HG03039 (cell line): ENCODE measurements around the gene TMEM175.

Experiments used
- ATAC-seq: cut with Tn5 transposase; IDR thresholded peaks from one replicate; pipeline ENCODE4 v1.9.1; 2021; ENCODE audit warnings: mild to moderate bottlenecking, moderate library complexity; ENCODE audit not compliant: unreplicated experiment

TMEM175 gene

GRCh38 chr4:945274-946102 is 13.2 kb downstream of the TMEM175 start:
- ATAC-seq: no peak

DNA sequence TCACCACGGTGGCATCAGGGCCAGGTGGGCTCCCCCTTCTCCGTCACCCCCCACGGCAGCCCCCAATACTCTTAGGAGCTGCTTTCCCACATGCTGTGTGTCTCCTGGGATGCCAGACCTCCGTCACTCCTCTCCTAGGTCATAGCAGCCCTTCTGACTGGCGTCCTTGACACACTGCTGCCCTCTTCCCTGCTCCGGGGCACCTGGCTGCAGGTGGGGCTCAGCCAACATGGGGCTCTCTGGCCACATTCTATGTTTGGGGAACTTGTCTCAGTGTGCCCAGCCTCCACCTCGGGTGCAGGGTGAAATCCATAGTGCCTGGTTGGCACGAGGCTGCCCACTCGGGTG is 13.8 kb downstream of the TMEM175 start:
- no peak for ATAC-seq

- no peak for ATAC-seq
Measured at GRCh38 chr4:946517-947471, 14.5 kb downstream of the TMEM175 start.

DNA sequence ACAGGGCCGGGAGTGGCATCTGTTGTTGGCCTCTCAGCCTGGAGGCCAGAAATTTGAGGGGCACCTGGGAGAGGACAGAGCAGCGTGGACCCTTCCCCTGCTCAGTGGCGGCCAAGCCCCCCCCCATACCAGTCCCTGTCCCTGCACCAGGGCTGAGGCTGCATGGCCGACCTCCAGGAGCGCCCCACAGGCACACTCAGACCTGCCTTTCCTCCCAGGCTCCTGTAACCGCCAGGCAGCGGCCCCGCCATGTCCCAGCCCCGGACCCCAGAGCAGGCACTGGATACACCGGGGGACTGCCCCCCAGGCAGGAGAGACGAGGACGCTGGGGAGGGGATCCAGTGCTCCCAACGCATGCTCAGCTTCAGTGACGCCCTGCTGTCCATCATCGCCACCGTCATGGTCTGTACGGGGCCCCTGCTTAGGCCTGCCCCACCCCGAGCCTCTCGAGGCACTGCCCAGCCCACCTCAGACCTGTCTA is 15.3 kb downstream of the TMEM175 start:
- ATAC-seq: no peak

GRCh38 chr4:948101-948935 is 16.1 kb downstream of the TMEM175 start:
- no peak for ATAC-seq

DNA sequence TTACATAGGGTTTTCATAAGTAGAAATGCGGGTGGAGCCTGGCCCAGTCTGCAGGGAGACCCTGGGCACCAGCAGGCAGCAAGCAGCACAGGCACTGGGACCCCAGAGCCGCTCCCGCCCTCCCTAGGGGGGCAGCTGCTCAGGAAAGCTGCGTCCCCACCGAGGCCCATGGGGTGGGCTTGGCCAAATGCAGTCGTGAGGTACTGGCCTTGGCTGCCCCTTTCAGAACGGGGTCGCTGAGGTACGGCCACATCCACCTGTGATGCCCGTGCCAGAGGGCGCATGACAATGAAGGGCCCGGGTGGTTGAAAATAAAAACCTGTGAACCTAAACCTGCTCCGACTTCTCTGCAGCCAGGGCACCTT is 16.7 kb downstream of the TMEM175 start:
- no peak for ATAC-seq

DNA sequence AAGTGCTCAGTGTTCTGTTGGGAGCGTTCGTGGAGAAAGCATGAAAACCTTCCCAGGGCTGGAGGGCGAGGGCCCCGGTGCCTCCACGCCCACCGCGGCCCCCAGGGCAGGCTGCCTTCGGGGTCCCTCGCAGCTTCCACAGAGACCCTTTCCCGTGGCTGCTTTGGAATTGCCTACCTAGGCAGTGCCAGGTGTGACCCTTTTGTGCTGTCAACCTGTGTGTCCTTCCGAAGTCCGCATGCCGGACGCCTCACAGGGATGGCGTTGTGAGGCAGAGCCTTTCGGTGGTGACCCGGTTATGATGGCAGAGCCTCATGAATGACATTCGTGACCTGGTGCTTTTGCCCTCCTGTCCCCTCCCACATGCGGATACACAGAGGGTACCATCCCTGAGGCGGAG is 17.4 kb downstream of the TMEM175 start:
- ATAC-seq: no peak

- no peak for ATAC-seq
Measured at GRCh38 chr4:950136-951020, 18.1 kb downstream of the TMEM175 start.

GRCh38 chr4:951186-951585 is 18.9 kb downstream of the TMEM175 start:
- no peak for ATAC-seq

GRCh38 chr4:951594-952468 is 19.6 kb downstream of the TMEM175 start:
- ATAC-seq: no peak

DNA sequence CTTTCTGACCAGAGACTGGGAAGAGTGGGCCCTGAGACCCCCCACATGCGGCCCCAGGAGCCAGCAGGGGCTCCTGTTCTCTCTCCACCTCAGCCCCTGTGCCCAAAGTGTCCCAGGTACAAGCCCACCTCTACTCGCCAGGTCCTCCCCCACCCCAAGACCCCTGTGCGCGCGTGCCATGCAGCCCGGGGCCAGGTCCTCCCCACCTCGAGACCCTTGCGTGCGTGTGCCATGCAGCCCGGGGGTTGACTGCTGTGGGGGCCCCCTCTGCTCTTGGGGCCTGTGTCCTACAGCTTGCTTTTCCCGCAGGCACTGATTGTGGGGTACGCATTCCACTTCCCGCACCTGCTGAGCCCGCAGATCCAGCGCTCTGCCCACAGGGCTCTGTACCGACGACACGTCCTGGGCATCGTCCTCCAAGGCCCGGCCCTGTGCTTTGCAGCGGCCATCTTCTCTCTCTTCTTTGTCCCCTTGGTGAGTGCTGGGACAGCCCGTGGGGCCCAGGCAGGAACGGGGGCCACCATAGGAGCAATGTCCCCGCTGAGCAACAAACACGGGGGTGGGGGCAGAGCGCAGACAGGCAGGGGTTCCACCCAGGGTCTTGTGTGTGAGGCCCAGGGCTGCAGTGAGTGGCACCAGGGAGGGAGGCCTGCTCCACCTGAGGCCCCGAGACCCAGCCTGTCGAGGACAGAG is 20.8 kb downstream of the TMEM175 start:
- no peak for ATAC-seq

GRCh38 chr4:953574-953915 is 21.3 kb downstream of the TMEM175 start:
- no peak for ATAC-seq

DNA sequence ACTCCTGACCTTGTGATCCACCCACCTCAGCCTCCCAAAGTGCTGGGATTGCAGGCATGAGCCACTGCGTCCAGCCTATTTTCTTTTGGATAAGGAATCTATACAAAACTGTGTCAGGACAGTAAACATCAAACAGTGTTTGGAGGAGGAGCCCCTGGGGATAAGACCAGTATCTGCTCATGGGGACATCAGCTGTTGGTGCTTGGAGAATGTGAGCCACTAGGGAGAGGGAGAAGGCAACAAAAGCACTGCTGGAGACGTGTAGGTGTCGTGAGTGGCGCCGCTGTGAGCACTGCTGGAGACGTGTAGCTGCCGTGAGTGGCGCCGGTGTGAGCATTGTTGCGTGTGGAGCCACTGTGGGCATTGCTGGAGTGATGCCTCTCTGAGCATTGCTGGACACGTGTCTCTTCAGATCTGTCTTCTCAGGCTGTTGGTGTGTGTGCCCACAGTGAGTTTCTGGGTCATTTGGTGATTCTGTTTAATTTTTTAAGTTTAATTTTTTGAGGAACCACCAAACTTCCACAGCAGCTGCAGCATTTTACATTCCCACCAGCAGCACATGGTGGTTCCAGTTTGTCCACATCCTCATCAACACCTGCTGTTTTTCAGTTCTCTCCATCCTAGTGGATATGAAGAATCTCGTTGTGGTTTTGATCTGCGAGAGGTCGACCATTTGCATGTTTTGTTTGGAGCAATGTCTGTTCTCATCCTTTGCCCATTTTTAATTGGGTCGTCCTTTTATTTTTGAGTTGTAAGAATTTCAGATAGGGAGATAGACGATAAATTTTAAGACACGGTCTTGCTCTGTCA is 22.2 kb downstream of the TMEM175 start:
- ATAC-seq: no peak

DNA sequence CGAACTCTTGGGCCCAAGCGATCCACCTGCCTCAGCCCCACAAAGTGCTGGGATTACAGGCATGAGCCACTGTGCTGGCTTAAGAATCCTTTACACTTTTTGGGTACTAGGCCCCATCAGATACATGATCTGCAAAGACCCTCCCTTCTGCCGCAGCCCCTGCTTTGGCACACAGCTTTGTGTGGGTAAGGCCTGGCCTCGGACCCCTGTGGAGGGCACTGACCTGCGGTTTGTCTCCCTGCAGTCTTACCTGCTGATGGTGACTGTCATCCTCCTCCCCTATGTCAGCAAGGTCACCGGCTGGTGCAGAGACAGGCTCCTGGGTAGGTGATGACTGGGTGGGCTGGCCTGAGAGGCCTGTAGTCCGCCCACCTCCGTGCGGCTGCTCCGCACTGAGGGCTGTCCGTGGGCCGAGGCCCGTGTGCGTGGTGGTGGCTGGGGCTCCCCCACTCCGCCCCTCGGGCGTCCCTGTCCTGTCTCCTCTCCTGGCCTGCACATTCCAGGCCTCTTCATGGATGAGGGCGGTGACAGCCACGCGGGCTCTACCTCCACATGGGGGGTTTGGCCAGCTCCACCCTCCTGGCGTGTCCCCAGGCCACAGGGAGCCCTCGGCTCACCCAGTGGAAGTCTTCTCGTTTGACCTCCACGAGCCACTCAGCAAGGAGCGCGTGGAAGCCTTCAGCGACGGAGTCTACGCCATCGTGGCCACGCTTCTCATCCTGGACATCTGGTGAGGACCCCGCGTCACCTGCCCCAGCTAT is 23.1 kb downstream of the TMEM175 start:
- ATAC-seq: no peak

DNA sequence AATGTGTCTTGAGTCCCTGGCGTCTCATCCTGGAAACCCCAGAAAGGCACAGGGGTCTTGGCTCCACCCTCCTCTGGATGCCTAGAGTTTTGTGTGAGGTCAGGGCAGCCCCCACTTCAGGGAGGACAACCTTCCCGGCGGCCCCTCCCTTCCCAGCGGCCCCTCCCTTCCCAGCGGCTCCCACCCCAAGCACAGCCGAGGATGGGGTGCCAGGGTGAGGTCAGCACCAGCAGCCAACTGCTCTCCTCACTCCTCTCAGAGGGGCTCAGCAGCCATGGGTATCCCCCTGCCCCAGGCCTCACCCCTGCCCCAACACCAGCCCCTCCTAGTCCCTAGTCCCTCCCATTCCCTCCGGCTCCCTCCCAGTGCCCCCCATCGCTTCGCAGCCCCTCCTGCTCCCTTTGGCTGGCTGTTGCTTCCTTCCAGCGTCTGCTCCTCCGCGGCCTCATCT is 23.7 kb downstream of the TMEM175 start:
- no peak for ATAC-seq

- ATAC-seq: no peak
Measured at GRCh38 chr4:956531-957230, 24.4 kb downstream of the TMEM175 start.
